Measurements from ENCODE around the gene MMP20.

GRCh38 chr11:102559839-102560238, 65.3 kb downstream of the MMP20 start:
- TF ChIP-seq EZH2 (IDR thresholded peaks at IDR 0.05; ENCODE audit: borderline replicate concordance, low read length): no peak
- TF ChIP-seq, protein P1, sequence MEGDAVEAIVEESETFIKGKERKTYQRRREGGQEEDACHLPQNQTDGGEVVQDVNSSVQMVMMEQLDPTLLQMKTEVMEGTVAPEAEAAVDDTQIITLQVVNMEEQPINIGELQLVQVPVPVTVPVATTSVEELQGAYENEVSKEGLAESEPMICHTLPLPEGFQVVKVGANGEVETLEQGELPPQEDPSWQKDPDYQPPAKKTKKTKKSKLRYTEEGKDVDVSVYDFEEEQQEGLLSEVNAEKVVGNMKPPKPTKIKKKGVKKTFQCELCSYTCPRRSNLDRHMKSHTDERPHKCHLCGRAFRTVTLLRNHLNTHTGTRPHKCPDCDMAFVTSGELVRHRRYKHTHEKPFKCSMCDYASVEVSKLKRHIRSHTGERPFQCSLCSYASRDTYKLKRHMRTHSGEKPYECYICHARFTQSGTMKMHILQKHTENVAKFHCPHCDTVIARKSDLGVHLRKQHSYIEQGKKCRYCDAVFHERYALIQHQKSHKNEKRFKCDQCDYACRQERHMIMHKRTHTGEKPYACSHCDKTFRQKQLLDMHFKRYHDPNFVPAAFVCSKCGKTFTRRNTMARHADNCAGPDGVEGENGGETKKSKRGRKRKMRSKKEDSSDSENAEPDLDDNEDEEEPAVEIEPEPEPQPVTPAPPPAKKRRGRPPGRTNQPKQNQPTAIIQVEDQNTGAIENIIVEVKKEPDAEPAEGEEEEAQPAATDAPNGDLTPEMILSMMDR (conservative IDR thresholded peaks at IDR 0.05 in 1 of 2, IDR thresholded peaks at IDR 0.05 in 1 of 2; ENCODE audit: extremely low read depth in 1 of 2, insufficient read depth in 1 of 2, low read depth in 1 of 2, low read length in 2 of 2): no peak

Data from mammary epithelial cell (primary cell).